NCI-H2107 treated with DMSO at 0.1 percent for 48 hours (cell line): ENCODE results near the gene RPL37.
"Not testable (repeated sequence)": the region's sequence is repeated elsewhere in the genome, so short reads cannot be mapped to it uniquely, and the experiment has no call there.

Experiments used
- DNase-seq: peaks from one replicate; lab custom pipeline; 2025; ENCODE audit not compliant: unreplicated experiment; lab: John Stamatoyannopoulos, UW

The RPL37 gene

DNA sequence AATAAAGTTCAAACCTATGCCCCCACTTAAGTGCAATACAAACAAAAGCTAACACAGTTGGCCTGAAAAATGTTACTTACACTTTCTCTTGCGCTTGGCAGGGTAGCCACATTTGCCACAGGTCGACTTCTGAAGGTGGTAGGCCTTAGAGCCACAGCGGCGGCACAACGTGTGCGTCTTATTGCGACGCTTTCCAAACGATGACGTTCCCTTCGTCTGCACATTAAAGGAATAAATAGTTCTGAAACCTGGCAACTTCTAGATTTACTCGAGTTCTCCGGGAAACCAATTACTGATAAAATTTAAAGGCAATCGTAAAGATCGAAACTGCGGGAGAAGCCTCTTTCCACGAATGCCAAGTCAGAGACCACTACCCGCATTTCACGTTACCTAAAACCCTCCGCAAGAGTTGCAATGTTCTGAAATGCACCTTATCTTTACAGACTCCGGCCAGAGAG lies 602 bp downstream of the RPL37 start:
- no peak for DNase-seq

DNA sequence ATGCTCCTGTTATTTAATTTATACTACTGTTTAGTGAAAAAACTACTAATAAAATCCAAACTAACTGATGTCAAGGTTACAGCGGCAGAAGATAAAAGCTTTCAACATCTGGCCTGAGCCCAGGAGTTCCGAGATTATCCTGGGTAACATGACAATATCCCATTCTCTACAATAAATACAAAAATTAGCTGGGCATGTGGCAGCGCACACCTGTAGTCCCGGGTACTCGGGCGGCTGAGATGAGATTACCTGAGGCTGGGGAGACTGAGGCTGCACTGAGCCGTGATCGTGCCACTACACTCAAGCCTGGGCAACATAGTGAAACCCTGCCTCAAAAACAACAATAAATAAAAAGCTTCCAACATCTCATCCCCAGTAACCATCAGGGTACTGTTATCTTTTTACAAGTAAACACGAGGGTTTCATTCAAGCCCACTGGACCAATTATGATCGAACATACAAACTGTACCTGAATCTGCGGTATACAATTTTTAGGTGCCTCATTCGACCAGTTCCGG lies 1.3 kb downstream of the RPL37 start:
- no peak for DNase-seq

DNA sequence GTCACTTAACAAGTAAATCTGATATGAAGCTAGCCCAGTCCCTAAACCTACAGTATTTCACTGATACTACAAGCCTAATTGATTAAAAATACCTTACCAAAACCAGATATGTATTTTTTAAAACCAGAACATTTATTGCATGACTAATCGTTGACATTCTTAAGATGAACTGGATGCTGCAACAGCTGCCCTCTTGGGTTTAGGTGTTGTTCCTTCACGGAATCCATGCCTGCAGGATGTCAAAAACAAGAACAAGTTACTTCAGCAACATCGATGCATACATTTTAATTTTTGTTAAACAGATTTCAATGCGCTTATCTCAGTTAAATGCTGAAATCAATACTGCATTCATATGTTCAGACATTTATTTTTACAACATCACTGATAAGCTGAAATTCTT lies 2.7 kb downstream of the RPL37 start:
- no peak for DNase-seq

DNA sequence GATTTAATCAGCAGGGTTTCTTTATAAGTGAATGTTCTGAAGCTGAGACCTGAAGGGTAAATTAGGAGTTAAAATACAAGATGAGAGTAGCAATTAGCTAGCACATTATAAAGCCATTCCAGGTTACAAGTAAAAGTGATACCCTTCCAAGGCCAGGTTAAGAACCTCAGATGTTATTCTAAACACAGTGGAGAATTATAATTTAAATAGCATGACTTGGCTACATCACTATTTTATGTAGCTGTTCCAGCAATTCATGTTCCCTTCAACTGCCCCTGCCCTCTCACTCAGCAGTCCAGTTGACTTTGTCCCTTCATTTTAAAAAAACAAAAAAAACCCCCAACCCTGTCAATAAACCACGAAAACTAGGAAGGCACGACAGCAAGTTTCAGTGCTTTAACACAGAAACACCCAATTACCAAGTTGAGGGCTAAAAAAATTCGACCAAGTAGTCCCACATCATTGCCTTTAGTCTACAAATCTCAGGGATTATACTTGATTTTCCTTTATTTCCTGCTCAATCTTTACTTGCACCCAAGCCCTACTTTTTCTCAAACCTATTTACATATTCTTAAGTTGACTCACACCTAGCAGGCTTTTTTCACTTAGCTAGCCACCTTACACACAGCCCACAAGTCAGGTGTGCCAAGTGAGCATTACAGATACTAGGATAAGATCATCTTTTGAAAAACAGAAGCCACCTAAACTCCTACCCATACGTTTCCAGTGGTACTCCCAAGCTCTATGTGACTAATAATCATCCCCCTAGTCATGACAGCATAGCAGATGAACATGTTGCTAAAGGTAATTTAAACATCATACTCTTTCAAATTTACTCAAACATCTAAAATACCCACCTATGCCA lies 3.4 kb downstream of the RPL37 start:
- DNase-seq = no peak

DNA sequence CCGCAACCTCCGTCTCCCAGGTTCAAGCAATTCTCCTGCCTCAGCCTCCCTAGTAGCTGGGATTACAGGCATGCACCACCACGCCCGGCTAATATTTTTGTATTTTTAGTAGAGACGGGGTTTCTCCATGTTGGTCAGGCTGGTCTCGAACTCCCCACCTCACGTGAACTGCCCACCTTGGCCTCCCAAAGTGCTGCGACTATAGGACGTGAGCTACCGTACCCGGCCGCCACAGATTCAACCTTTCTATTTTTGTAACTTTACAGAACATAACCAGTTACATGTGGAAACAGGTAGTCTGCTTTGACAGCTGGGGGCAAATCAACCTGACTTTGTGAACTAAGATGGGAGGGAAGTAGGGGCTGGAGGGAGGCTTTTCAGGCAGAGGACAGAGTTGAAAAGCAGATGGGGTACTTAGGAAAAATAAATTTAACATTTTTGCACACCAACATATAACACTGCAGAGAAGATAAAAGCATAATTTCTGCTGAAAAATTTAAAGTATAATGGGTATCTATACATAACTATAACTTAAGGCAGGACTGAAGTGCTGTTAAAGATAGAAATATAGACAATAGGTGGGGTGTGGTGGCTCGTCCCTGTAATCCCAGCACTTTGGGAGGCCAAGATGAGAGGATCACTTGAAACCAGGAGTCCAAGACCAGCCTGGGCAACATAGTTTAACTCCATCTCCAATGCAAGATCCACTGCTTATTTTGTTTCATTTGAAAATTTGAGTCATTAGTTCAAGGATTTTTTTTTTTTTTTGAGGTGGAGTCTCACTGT lies 5.1 kb downstream of the RPL37 start:
- no peak for DNase-seq

DNA sequence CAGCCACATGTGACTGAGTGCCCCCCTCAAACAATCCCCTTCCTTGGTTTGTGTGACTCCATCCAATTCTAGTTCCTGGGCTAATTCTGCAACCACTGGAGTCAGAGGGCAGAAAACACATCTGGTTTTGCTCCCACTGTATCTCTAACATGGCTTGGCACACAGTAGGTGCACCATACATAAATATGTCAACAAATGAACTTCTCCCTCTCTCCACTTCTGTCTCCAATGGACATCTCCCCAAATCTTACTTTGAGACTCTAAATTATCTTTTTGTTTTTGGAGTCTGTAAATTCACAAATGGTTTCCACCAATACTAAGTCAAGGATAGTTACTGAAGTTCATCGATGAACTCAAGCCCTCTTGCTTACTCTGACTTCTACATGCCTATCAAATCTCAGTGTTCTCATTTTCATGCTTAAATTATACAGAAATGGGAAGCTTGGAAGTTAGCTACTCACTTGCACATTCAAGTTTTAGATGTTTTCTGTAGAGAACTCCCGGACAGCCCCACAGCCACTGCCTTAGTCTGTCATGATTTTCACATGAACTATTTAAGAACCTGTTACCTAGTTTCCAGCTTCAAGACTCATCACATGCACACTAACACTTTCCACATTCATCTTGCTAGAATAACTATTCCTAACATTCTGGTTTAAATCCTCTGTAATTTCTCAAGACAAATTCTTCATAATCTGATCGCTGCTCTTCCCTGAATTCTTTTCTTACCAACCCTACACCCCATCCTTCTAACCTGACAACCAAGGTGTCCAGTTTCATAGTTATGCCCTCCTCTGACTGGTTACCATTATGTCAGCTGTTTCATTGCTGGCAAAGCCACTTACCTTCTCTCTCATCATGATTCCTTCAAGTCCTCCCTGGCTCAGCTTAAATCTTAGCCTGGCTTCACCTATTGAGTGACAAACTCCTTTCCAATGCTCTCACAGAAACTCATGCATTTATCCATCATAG lies 6.0 kb downstream of the RPL37 start:
- DNase-seq = no peak

DNA sequence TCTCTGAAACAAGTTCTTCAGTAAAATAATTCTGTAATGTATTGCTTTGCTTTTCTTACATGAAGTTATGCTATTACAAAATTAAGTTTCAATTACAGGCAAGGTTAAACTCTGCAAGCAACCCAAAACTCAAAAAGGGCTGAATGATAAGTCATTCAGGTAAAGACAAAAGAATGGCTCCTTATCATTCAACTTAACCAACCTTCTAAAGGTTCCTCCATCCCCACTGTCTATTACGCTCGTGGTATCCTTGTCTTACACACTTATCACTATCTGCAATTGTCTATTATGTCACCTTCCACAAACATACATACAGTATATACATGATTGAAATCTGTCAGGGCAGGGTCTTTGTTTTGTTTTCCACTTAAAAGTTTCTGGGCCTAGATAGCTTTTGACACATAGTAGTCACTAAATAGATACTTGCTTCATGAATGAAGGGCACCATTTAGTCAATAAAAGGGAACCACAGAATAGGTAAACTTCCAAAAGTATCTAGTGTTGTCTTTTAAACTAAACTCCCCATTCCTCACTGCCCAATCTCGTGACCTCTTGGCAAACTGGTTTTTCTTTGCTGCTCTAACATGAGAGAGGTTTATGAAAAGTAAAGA lies 6.9 kb downstream of the RPL37 start:
- no peak for DNase-seq

DNA sequence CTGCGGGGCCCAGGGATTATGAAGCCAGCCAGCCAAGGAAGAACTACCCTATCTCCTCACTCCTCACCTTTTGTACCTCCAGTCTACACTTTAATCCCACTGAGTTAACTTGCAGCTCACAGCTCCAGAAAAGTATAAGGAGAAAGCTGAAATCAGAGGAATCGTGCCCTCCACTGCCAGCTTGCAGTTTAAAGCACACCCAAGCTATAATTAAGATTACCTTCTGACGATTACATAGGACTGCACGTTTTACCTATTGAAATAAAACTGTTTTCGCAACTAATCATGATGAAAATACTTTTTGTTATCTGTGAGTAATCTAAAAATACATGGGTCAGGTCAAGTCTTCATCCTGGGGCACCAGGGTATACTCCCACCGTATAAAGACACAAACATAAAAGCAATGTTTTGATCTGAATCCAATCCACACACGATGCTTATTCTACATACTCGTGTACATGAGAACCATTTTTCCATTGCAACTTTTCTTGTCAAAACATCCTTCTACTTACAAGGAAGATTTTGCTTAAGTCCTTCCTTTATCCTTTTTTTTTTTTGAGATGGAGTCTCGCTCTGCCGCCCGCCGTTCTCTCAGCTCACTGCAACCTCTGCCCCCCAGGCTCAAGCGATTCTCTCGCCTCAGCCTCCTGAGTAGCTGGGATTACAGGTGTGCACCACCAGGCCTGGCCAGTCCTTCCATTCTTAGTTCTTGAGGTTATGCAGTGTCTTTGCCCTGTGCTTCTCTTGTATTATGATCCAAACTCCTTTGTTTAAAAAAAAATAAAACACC lies 7.6 kb downstream of the RPL37 start:
- DNase-seq = no peak

DNA sequence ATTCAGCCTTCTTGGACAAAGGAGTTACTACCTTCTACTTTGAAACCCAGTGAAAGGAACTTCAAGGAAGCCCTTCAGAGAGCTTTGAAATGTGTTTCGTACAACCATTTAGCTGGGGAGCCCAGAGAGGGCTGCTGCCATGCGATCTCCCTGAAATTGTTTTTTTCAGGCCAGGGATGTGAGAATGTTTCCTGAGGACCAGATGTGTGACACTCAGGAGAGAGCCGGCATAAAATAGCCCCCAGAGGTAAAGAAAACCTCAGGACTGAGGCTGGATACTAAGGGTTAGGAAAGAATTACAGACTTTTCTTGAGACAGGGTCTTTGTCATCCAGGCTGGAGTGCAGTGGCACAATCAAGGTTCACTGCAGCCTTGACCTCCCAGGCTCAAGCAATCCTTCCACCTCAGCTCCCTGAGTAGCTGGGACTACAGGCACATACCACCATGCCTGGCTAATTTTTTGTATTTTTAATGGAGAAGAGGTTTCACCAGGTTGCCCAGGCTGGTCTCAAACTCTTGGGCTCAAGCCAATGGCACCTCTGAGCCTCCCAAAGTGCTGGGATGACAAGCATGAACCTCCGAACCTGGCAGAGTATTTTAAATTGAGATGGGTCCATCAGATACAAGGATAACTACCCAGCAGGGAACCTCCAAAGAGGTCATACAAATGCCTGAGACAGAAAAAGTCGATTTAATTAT lies 8.4 kb downstream of the RPL37 start:
- DNase-seq = no peak

DNA sequence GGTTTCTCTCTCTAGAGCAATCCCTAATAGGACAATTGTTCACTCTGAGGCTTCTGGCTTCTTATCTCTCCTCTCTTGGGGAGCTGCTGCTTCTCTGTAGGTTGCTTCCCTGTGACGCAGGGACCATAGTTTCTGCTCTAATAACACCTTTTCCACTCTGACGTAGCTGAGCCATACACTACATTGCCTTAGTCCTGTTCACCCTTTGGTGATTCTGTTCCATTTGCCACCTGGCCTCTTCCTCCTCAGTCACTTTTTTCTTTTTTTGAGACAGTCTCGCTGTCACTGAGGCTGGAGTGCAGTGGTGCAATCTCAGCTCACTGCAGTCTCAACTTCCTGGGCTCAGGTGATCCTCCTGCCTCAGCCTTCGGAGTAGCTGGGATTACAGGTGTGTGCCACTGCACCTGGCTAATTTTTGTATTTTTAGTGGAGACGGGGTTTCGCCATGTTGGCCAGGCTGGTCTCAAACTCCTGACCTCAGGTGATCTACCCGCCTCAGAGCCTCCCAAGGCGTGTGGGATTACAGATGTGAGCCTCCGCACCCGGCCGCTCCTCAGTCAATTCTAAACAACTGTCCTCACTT lies 9.5 kb downstream of the RPL37 start:
- not testable (repeated sequence) for DNase-seq

DNA sequence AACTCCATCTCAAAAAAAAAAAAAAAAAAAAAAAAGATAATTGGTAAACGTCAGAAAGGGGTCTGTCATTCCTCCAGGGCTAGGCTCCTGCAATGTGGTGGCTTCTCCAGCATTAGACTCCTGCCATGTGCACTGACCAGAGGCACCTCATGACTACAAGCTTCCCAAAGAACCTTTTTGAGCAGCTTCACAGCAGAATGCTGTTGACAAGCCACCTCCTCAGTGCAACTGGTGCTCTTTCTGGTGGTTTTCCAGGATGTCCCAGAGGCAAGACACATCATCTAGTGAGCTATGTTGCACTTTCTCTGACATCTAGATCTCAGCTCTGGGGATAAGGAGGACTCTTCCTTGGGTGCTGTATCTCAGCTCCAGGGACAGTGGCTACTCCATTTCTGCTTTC lies 11.6 kb downstream of the RPL37 start:
- DNase-seq = no peak

DNA sequence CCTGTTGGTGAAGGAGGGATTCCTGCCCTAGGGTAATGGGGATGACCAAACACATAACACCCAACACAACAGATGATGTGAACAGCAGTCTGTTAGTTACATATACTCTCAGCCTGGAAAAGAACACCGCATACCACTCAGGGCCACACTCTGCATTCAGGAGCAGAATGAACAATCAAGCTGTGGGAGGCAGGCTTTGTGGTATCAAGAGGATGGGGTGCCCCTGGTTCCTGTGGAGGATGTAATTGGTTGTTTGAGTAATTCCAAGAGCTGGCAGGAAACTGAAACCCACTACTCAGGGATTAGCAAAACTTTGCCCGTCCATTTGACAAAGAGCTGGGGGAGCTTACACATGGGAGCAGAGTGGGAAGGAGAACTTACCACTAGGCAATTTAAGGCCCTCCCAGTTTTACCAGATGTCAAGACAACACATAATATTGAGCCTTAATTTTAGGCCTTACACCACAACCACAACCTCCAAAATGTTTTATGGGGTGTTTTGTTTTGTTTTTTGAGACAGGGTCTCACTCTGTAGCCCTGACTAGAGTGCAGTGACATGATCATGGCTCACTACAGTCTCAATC lies 21.2 kb downstream of the RPL37 start:
- DNase-seq = no peak

DNA sequence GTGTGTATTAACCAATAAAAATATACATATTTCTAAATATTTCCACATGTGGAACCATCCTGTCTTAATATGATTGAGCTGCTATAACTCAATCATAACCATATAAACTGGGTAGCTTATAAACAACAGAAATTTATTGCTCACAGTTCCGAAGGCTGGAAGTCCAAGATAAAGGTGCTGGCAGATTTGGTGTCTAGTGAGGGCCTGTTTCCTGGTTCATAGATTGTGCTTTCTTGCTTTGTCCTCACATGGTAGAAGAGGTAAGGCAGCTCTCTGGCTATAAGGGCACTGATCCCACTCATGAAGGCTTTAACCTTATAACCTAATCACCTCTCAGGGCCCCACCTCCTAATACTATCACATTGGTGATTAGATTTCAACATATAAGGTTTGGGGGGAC lies 22.9 kb downstream of the RPL37 start:
- no peak for DNase-seq

DNA sequence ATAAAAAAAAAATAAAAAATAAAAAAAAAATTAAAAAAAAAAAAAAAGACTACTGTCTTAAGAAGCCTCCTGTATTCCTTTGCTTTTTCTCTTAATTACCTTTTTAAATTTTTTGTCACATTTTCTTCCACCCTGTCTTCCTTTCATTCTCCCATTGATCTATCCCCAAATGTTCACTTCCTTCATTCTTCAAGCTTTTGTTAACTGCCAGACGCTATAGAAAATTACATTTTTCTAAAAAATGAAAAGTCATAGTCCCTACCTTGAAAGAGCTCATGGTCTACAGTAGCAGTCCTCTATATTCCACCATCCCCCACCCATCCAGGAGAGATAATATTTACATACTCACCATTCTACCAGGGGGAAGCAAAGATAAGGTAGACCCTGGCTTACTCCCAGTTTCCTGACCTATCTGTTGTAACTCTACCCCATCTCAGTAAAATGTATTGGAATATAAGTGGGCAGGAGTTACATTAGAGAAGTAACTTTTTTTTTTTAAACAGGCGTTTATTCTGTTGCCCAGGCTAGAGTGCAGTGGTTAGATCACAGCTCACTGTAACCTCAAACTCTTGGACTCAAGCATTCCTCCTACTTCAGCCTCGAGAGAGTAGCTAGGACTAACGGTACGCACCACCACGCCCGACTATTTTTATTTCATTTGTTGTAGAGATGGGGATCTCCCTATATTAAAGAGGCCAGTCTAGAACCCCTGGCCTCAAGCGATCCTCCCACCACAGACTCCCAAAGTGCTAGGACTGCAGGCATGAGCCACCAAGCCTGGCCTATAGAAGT lies 33.1 kb downstream of the RPL37 start:
- no peak for DNase-seq

DNA sequence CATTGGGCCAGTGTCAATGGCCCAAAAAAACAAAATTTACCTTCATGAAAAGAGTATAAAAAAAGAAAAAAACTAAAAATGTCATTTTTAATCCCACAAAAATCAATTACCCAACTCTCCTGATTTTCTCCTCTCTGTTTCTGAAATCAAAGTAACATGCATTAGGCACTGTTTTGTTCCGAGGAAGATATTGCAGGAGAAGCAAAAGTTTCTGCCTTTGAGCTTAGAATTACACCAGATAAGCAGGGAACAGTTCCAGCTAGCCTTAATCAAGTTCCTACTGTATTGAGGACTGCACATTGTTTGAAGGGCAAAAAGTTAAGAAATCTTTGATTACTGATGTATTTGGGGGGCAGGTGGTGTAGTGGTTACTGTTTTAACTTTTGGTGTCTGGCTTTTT lies 35.8 kb downstream of the RPL37 start:
- no peak for DNase-seq

DNA sequence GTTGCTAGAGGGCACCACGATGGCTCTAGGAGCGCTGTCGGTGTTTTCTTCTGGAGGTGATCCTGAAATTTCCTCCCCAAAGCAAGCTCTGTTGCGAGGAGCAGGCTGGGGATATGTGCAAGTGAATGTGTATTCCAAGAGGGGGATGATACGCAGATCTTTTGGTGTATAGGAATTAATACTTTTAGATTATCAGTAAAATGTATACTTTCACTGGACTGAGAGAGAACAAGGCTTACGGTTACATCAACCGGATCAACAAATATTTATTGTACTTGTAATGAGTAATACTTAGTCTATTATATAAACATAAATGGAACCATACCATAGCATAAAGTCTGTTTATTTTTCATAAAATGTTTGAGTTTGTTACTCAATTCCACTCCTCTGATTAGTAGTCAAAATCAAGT lies 36.2 kb downstream of the RPL37 start:
- no peak for DNase-seq

DNA sequence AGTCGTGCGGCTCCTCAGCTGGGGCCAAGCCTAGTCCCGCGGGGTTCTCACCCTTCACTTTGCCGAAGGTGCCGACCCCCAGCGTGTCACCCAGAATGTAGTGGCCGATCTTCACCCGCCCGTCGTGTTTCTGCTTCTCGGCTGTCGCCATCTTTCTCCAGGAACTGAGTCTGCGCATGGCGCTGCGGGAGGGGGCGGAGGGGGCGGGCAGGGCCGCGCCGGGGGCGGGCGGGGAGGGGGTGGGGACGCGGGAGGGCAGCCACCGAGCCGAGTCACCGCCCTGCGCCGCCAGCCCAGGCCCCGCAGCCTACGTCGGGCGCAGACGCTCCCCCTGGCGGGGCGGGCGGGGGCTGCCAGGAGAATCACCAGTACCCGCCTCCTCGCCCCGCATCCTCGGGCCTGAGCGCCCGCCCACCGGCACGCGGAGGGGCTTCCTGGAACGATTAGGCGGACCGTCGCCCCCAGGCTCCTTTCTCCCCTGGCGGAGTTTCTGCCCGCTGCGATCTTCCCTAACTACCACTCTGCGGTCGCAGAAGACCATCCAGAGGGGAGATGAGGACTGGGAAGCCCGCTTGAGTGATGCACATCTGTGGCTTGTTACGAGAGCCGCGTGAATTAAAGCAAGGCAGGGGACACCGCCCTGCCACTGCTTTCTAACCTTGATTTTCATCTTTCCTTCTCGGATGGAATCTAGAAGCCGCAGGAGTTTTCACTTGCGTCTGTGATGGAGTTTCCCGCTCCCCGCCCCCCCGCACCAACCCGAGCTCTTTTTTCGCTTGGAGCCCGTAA lies 36.8 kb downstream of the RPL37 start, which contains the start of gene PRKAA1:
PRKAA1 (minus strand) TSS at position 363 of the 789 bp plus-strand sequence; CDS start at position 178, 185 bp downstream.
- peak; percentile 86 for DNase-seq
